Measurements from ENCODE around the gene SLC5A3.

- TF ChIP-seq, protein P1, sequence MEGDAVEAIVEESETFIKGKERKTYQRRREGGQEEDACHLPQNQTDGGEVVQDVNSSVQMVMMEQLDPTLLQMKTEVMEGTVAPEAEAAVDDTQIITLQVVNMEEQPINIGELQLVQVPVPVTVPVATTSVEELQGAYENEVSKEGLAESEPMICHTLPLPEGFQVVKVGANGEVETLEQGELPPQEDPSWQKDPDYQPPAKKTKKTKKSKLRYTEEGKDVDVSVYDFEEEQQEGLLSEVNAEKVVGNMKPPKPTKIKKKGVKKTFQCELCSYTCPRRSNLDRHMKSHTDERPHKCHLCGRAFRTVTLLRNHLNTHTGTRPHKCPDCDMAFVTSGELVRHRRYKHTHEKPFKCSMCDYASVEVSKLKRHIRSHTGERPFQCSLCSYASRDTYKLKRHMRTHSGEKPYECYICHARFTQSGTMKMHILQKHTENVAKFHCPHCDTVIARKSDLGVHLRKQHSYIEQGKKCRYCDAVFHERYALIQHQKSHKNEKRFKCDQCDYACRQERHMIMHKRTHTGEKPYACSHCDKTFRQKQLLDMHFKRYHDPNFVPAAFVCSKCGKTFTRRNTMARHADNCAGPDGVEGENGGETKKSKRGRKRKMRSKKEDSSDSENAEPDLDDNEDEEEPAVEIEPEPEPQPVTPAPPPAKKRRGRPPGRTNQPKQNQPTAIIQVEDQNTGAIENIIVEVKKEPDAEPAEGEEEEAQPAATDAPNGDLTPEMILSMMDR (tag by site-specific recombination; IDR thresholded peaks at IDR 0.05): no peak
- TF ChIP-seq TCF7L2 (IDR thresholded peaks at IDR 0.05; ENCODE audit: borderline replicate concordance, low read depth, low read length): no peak
- no peak for TF ChIP-seq ZNF133 (tag by site-specific recombination; IDR thresholded peaks at IDR 0.05)
These were observed 27.4 kb downstream of the SLC5A3 start for GRCh38 chr21:34100790-34101189.

All from HEK293 (cell line).